D341Med (cell line): ENCODE measurements around the gene RASD1.

Source experiments
- DNase-seq: peaks from one replicate; pipeline ENCODE4 v3.0.0; 2012; ENCODE audit warnings: low spot score

RASD1 gene

GRCh38 chr17:17527534-17527933 lies 31.3 kb upstream of the RASD1 start:
- DNase-seq: no peak

GRCh38 chr17:17526369-17526768 lies 30.2 kb upstream of the RASD1 start:
- no peak for DNase-seq

- no peak for DNase-seq
These were observed 29.8 kb upstream of the RASD1 start for GRCh38 chr17:17525956-17526355.

- no peak for DNase-seq
These were observed 29.1 kb upstream of the RASD1 start for GRCh38 chr17:17525311-17525710.

- no peak for DNase-seq
These were observed 27.7 kb upstream of the RASD1 start for GRCh38 chr17:17523731-17524490.

GRCh38 chr17:17523001-17523730 lies 27.0 kb upstream of the RASD1 start:
- no peak for DNase-seq

GRCh38 chr17:17520599-17521232 lies 24.5 kb upstream of the RASD1 start:
- no peak for DNase-seq

GRCh38 chr17:17519886-17520285 lies 23.7 kb upstream of the RASD1 start:
- DNase-seq: no peak

- DNase-seq: no peak
These were observed 22.8 kb upstream of the RASD1 start for GRCh38 chr17:17518951-17519350.

- DNase-seq: no peak
These were observed 21.8 kb upstream of the RASD1 start for GRCh38 chr17:17518014-17518413.

GRCh38 chr17:17516941-17517720 lies 20.9 kb upstream of the RASD1 start:
- DNase-seq: no peak

GRCh38 chr17:17515934-17516930 lies 20.0 kb upstream of the RASD1 start:
- DNase-seq: no peak

GRCh38 chr17:17514993-17515933 lies 19.1 kb upstream of the RASD1 start:
- DNase-seq: no peak

GRCh38 chr17:17514361-17514992 lies 18.3 kb upstream of the RASD1 start:
- DNase-seq: no peak

GRCh38 chr17:17513626-17514025 lies 17.4 kb upstream of the RASD1 start:
- no peak for DNase-seq

- DNase-seq: no peak
These were observed 16.7 kb upstream of the RASD1 start for GRCh38 chr17:17512866-17513265.

GRCh38 chr17:17511881-17512858 lies 16.0 kb upstream of the RASD1 start:
- DNase-seq: no peak

- no peak for DNase-seq
These were observed 15.1 kb upstream of the RASD1 start for GRCh38 chr17:17511293-17511741.
